Activated CD4-positive, alpha-beta memory T cell treated with anti-CD3 and anti-CD28 coated beads, Interleukin-2, amount 10 ng/mL, durations not matched to agents 7 days and 5 days (primary cell): ENCODE measurements around the gene KAZN. TPM values are rescaled to one million over a fixed set of nuclear protein-coding genes. Genes with fewer than 3 reads are reported as not detected.

Experiments used
- CTCF ChIA-PET: fragments of 350-600 bp; sonication (Branson Sonifier 250); formaldehyde crosslinking; loops from one replicate; lab custom pipeline; 2021; ENCODE audit warnings: antibody characterized with exemption, inconsistent platforms; lab: Charles Lee
- POLR2A ChIA-PET: fragments of 350-600 bp; sonication (Branson Sonifier 250); formaldehyde crosslinking; loops from one replicate; lab custom pipeline; 2021; ENCODE audit warnings: antibody characterized with exemption; lab: Charles Lee
- DNase-seq: peaks from one replicate; pipeline ENCODE4 v3.0.0-alpha.2; 2020
- H3K27ac Mint-ChIP-seq: one replicate; pipeline ENCODE4 v1.8.0; 2021; ENCODE audit warnings: mild to moderate bottlenecking, mixed read lengths
- H3K27me3 Mint-ChIP-seq: one replicate; pipeline ENCODE4 v1.8.0; 2021; ENCODE audit warnings: mixed read lengths
- H3K36me3 Mint-ChIP-seq: one replicate; pipeline ENCODE4 v1.8.0; 2021; ENCODE audit warnings: low read depth, mixed read lengths
- H3K4me1 Mint-ChIP-seq: one replicate; pipeline ENCODE4 v1.8.0; 2021; ENCODE audit warnings: mixed read lengths
- H3K4me3 Mint-ChIP-seq: one replicate; pipeline ENCODE4 v1.8.0; 2021; ENCODE audit warnings: mild to moderate bottlenecking, mixed read lengths
- H3K9me3 Mint-ChIP-seq: one replicate; pipeline ENCODE4 v1.8.0; 2021; ENCODE audit warnings: mixed read lengths
- total RNA-seq, 2 experiments: library from RNA; stranded (reverse); gene quantifications; one replicate each; pipeline ENCODE4 v1.2.3, GENCODE V29; 2021

KAZN gene
- total RNA-seq, 2 experiments from 2014 or later = 0.30 to 0.43 TPM

DNA sequence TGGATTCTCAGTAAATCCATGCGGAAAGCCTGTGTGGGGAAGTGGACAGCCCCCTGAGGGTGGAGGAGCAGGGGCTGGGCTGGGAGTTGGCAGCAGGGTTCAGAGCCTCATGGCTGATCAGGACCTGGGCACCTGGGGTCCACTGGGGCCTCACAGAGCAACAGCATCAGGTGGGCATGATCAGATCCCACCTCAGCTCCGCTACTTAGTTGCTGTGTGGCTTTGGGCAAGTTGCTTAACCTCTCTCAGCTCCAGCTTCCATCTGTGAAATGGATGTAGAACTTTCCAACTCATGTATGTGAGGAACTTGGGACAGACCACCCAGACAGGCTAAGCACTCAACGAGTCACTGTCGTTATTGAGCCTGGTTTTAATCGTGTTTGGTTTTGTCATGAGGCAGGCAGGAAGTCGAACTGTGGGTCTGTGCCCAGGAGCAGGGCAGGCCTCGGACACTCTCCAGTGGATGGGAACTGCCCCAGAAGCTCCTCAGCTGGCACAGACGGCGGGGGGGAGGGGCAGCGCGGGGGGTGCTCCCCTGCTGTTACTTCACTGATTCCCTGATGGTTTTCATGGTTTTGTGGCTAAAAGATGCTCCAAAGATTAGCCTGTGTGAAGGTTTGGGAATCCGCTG lies 399.3 kb downstream of the KAZN start:
- no peak overlapping the region for H3K27ac Mint-ChIP-seq
- no peak overlapping the region for H3K4me3 Mint-ChIP-seq
- ChIA-PET CTCF (no interaction called here), POLR2A (no interaction called here)
- no peaks in the 10 kb centered on the region for H3K9me3 Mint-ChIP-seq
- H3K27me3 Mint-ChIP-seq = no peaks in the 10 kb centered on the region
- no peaks in the 10 kb centered on the region for H3K4me1 Mint-ChIP-seq
- no peaks in the 10 kb centered on the region for H3K36me3 Mint-ChIP-seq
- DNase-seq = no peak

- ChIA-PET CTCF (no interaction called here), POLR2A (no interaction called here)
- no peak overlapping the region for H3K27ac Mint-ChIP-seq
- no peak overlapping the region for H3K4me3 Mint-ChIP-seq
- H3K4me1 Mint-ChIP-seq = no peaks in the 10 kb centered on the region
- no peaks in the 10 kb centered on the region for H3K36me3 Mint-ChIP-seq
- no peaks in the 10 kb centered on the region for H3K9me3 Mint-ChIP-seq
- no peak for DNase-seq
- H3K27me3 Mint-ChIP-seq = no peaks in the 10 kb centered on the region
Observed at GRCh38 chr1:14999441-14999840, 401.0 kb downstream of the KAZN start.

- Mint-ChIP-seq H3K9me3 (no peaks in the 10 kb centered on the region), H3K4me3 (no peak overlapping the region), H3K36me3 (no peaks in the 10 kb centered on the region), H3K27me3 (no peaks in the 10 kb centered on the region), H3K27ac (no peak overlapping the region), H3K4me1 (no peaks in the 10 kb centered on the region)
- ChIA-PET POLR2A (no interaction called here), CTCF (no interaction called here)
- DNase-seq = no peak
Observed at GRCh38 chr1:15000030-15000429, 401.5 kb downstream of the KAZN start.

DNA sequence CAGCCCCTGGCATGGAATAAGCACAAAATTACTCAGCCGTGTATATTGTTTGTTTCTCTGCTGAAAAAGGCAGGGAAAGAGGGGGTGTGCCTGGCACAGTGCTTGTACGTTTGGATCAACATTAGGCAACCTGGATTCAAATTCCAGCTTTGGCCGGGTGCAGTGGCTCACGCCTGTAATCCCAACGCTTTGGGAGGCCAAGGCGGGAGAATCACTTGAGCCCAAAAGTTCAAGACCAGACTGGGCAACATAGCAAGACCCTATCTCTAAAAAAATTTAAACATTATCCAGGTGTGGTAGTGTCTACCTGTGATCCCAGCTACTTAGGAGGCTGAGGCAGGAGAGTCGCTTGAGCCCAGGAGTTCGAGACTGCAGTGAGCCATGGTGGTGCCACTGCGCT lies 402.2 kb downstream of the KAZN start:
- DNase-seq = no peak
- CTCF ChIA-PET = no interaction called here
- Mint-ChIP-seq H3K9me3 (no peaks in the 10 kb centered on the region), H3K36me3 (no peaks in the 10 kb centered on the region), H3K4me1 (no peaks in the 10 kb centered on the region), H3K27me3 (no peaks in the 10 kb centered on the region), H3K27ac (no peak overlapping the region), H3K4me3 (no peak overlapping the region)
- POLR2A ChIA-PET = no interaction called here

GRCh38 chr1:15001317-15001915 lies 402.9 kb downstream of the KAZN start:
- Mint-ChIP-seq H3K27ac (no peak overlapping the region), H3K36me3 (no peaks in the 10 kb centered on the region), H3K4me3 (no peak overlapping the region), H3K4me1 (no peaks in the 10 kb centered on the region), H3K27me3 (no peaks in the 10 kb centered on the region), H3K9me3 (no peaks in the 10 kb centered on the region)
- CTCF ChIA-PET = no interaction called here
- no peak for DNase-seq
- POLR2A ChIA-PET = no interaction called here

- no peak for DNase-seq
- no peaks in the 10 kb centered on the region for H3K4me1 Mint-ChIP-seq
- ChIA-PET POLR2A (no interaction called here), CTCF (no interaction called here)
- no peaks in the 10 kb centered on the region for H3K9me3 Mint-ChIP-seq
- H3K36me3 Mint-ChIP-seq = no peaks in the 10 kb centered on the region
- no peak overlapping the region for H3K27ac Mint-ChIP-seq
- H3K4me3 Mint-ChIP-seq = no peak overlapping the region
- H3K27me3 Mint-ChIP-seq = no peaks in the 10 kb centered on the region
Observed at GRCh38 chr1:15002325-15002724, 403.8 kb downstream of the KAZN start.

- no peak for DNase-seq
- Mint-ChIP-seq H3K4me1 (no peaks in the 10 kb centered on the region), H3K4me3 (no peak overlapping the region), H3K36me3 (no peaks in the 10 kb centered on the region), H3K27ac (no peak overlapping the region), H3K27me3 (no peaks in the 10 kb centered on the region), H3K9me3 (no peaks in the 10 kb centered on the region)
- POLR2A ChIA-PET = no interaction called here
- CTCF ChIA-PET = no interaction called here
Observed at GRCh38 chr1:15004396-15004795, 405.9 kb downstream of the KAZN start.

DNA sequence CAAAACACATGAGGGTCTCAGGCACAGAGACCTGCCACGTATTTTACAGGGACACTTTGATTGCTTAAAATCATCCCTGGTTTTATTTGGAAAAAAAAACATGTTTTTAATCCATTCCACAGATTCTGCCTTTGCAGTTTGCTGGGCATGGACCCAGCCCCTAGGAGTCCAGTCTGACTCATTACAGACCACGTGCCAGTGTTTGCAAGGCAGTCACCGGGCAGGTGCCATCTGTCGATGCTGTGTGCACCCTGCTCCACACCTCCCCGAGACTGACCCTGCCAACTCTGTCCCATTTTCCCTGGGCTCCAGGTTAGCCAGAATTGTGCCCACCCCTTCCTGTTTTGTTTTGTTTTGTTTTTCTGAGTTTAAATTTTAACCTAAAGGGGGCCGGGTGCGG lies 406.6 kb downstream of the KAZN start:
- Mint-ChIP-seq H3K4me1 (no peaks in the 10 kb centered on the region), H3K4me3 (no peak overlapping the region), H3K9me3 (no peaks in the 10 kb centered on the region), H3K27ac (no peak overlapping the region), H3K27me3 (no peaks in the 10 kb centered on the region), H3K36me3 (no peaks in the 10 kb centered on the region)
- ChIA-PET POLR2A (no interaction called here), CTCF (no interaction called here)
- no peak for DNase-seq

- no peaks in the 10 kb centered on the region for H3K36me3 Mint-ChIP-seq
- ChIA-PET CTCF (no interaction called here), POLR2A (no interaction called here)
- no peaks in the 10 kb centered on the region for H3K27me3 Mint-ChIP-seq
- no peaks in the 10 kb centered on the region for H3K9me3 Mint-ChIP-seq
- no peak overlapping the region for H3K4me3 Mint-ChIP-seq
- no peaks in the 10 kb centered on the region for H3K4me1 Mint-ChIP-seq
- H3K27ac Mint-ChIP-seq = no peak overlapping the region
- no peak for DNase-seq
Observed at GRCh38 chr1:15007368-15007767, 408.9 kb downstream of the KAZN start.

DNA sequence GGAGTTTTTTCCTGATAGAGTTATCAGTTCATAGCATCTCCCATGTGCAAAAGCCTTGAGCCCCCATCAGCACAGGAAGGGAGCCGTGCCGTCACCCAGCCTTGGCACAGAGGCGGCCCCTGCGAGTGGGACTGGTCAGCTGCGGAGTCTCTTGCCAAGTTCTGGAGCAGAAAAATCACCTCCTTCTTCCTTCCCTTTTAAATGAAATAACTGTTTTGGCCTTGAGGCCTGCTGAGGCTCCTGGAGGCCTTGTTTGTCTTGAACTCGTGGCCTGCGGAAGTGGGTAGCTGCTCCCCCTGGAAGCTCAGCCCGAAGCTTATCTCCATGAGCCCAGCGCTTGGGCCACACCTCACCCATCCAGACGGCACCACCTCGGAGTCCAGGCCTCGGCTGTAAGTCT lies 409.4 kb downstream of the KAZN start:
- H3K9me3 Mint-ChIP-seq = no peaks in the 10 kb centered on the region
- no peaks in the 10 kb centered on the region for H3K4me1 Mint-ChIP-seq
- H3K36me3 Mint-ChIP-seq = no peaks in the 10 kb centered on the region
- no peak overlapping the region for H3K4me3 Mint-ChIP-seq
- no peaks in the 10 kb centered on the region for H3K27me3 Mint-ChIP-seq
- DNase-seq = no peak
- ChIA-PET CTCF (no interaction called here), POLR2A (no interaction called here)
- H3K27ac Mint-ChIP-seq = no peak overlapping the region

- Mint-ChIP-seq H3K4me3 (no peak overlapping the region), H3K27me3 (no peaks in the 10 kb centered on the region), H3K27ac (no peak overlapping the region), H3K36me3 (no peaks in the 10 kb centered on the region), H3K9me3 (no peaks in the 10 kb centered on the region), H3K4me1 (no peaks in the 10 kb centered on the region)
- no peak for DNase-seq
- CTCF ChIA-PET = no interaction called here
- POLR2A ChIA-PET = no interaction called here
Observed at GRCh38 chr1:15008783-15009729, 410.6 kb downstream of the KAZN start.

- no peak for DNase-seq
- ChIA-PET POLR2A (no interaction called here), CTCF (no interaction called here)
- Mint-ChIP-seq H3K4me1 (no peaks in the 10 kb centered on the region), H3K9me3 (no peaks in the 10 kb centered on the region), H3K27me3 (no peaks in the 10 kb centered on the region), H3K36me3 (no peaks in the 10 kb centered on the region), H3K27ac (no peak overlapping the region), H3K4me3 (no peak overlapping the region)
Observed at GRCh38 chr1:15011160-15011559, 412.7 kb downstream of the KAZN start.

- Mint-ChIP-seq H3K9me3 (no peaks in the 10 kb centered on the region), H3K4me3 (no peak overlapping the region), H3K4me1 (no peaks in the 10 kb centered on the region), H3K27me3 (no peaks in the 10 kb centered on the region), H3K36me3 (no peaks in the 10 kb centered on the region), H3K27ac (no peak overlapping the region)
- CTCF ChIA-PET = no interaction called here
- DNase-seq = no peak
- POLR2A ChIA-PET = no interaction called here
Observed at GRCh38 chr1:15011661-15012060, 413.2 kb downstream of the KAZN start.
